ENCODE data around the gene NUP210L.

GRCh38 chr1:154091706-154092105 is 63.2 kb downstream of the NUP210L start:
- TF ChIP-seq CTCF (conservative IDR thresholded peaks at IDR 0.05; ENCODE audit: low read length) (no peak), EZH2phosphoT487 (IDR thresholded peaks at IDR 0.05; ENCODE audit: borderline replicate concordance, low read depth, low read length) (no peak)
